ENCODE data around the gene CCDC12. TPM values are rescaled to one million over a fixed set of nuclear protein-coding genes. Genes with fewer than 3 reads are reported as not detected.

CCDC12 gene
- total and polyA plus RNA-seq, 4 donors = 34.2 to 129 (median 70.0) TPM

DNA sequence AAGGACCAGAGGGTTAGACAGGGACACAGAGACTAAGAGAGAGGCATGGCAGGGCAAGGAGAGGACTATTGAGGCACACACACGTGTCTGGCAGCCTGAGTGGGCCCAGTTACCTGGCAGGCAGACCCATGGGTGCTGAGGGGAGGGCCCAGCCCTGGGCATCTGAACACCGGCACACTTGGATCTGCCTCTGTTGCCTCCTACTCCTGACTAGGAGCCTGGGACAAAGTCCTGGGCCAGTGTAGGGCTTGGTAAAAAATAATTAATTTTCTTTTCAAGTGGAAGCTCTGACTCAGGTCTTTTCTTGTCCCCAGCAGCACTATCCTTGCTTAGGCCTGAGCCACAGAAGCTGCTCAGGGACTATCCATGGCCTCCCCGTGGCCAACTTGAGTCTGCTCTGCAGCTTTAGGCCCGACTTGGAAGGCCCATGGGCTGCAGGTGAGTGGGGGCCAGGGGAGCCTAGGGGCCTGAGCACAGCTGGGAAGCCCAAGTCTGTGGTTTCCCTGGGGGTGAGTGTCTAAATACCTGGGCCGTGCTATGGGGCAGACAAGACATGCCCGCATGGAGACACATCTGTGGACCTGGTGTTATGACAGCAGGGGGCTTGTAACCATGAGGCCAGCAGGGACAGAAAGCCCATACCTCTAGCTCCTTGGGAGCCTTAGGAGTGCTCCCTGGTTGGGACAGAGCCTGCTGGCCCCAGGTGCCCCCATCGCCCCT is 99.0 kb downstream of the CCDC12 start, which contains the start of gene PTH1R:
TSS of gene PTH1R (plus strand) at position 316 of the 720 bp plus-strand sequence. CDS start 5,839 bp downstream, outside the sequence.
- peaks cover 0 to under 1% (median 0%) of the 10 kb centered on the region in 4 donors for H3K36me3 ChIP-seq (ENCODE audit: control insufficient read depth in 4 of 4, insufficient read depth in 4 of 4, low read length in 4 of 4)
- DNase-seq (no peak), ATAC-seq (ENCODE audit: insufficient read depth, low FRiP score) (no peak)
- 86 to 87% methylated on average over 7 of the region's 7 CpGs for whole genome bisulfite sequencing, 2 donors
- no peak within 1 kb of the TSS for H3K27ac ChIP-seq (ENCODE audit: low read depth in 1 of 2, low read length in 1 of 2)
- H3K9me3 ChIP-seq (ENCODE audit: control insufficient read depth in 4 of 4, insufficient read depth in 3 of 4, low read length in 3 of 4) = no peaks in the 10 kb centered on the region
- TF ChIP-seq, protein P1, sequence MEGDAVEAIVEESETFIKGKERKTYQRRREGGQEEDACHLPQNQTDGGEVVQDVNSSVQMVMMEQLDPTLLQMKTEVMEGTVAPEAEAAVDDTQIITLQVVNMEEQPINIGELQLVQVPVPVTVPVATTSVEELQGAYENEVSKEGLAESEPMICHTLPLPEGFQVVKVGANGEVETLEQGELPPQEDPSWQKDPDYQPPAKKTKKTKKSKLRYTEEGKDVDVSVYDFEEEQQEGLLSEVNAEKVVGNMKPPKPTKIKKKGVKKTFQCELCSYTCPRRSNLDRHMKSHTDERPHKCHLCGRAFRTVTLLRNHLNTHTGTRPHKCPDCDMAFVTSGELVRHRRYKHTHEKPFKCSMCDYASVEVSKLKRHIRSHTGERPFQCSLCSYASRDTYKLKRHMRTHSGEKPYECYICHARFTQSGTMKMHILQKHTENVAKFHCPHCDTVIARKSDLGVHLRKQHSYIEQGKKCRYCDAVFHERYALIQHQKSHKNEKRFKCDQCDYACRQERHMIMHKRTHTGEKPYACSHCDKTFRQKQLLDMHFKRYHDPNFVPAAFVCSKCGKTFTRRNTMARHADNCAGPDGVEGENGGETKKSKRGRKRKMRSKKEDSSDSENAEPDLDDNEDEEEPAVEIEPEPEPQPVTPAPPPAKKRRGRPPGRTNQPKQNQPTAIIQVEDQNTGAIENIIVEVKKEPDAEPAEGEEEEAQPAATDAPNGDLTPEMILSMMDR (IDR thresholded peaks at IDR 0.05; ENCODE audit: control extremely low read depth, extremely low read depth) = no peak
- peaks cover 4 to 55% (median 23%) of the 10 kb centered on the region in 5 donors for H3K4me1 ChIP-seq (ENCODE audit: control insufficient read depth in 5 of 5, insufficient read depth in 5 of 5, low read length in 5 of 5)
- H3K4me3 ChIP-seq = no peak within 1 kb of the TSS
- H3K9ac ChIP-seq (ENCODE audit: insufficient read depth in 1 of 2, low read length in 2 of 2) = no peak within 1 kb of the TSS
- peaks cover 0 to 5% (median 0%) of the 10 kb centered on the region in 3 donors for H3K27me3 ChIP-seq (ENCODE audit: control insufficient read depth in 3 of 3, insufficient read depth in 3 of 3, low read length in 2 of 3)

DNA sequence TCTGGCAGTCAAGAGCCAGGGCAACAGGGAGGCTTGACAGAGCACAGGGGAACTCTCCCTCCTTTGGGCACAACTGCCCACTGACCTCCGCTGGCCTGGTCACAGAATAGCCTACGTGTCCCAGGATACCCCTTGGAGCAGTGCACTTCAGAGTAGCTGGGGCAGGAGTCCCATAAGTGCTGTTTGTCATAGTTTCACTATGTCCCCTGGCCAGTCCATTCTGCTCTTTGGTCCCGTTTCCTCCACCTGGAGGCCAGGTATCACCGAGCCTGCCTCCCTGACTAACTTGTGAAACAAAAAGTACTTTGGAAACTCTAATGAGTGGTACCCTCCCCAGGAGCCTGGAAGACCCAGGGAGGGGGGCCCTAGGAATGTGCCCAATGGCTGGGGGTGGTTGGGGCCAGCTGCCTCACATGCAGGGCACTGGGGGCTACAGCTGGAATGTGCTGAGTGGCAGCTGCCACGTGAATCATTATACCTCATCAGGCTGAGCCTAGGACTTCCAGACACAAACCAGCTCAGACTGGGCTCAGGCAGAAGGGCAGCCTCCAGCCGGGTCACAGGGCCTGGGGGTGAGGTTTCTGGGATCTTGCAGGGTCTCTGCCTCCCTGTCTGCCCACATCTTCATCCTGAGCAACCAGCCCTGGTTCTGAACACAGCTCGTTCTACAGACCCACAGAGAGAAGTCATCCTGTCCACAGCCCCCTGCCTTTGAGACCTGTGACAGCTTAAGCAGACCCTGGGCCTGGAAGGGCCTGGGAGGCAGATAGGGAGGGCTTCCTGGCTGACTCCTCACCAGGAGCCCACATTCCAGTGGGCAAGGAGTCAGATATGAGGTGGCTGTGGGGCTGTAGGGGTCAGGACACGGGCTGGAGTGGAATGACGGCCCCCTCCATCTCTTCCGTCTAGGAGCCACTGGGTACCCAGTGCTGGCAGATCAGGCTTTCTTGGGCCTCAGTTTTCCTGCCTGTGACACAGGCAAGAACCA is 99.9 kb downstream of the CCDC12 start:
- H3K4me1 ChIP-seq (ENCODE audit: control insufficient read depth in 5 of 5, insufficient read depth in 5 of 5, low read length in 5 of 5) = peaks cover 4 to 64% (median 23%) of the 10 kb centered on the region in 5 donors
- no peak for ATAC-seq (ENCODE audit: insufficient read depth, low FRiP score)
- peaks cover 0 to 5% (median 0%) of the 10 kb centered on the region in 3 donors for H3K27me3 ChIP-seq (ENCODE audit: control insufficient read depth in 3 of 3, insufficient read depth in 3 of 3, low read length in 2 of 3)
- no peak overlapping the region for H3K27ac ChIP-seq (ENCODE audit: low read depth in 1 of 2, low read length in 1 of 2)
- DNase-seq = no peak
- TF ChIP-seq, protein P1 (IDR thresholded peaks at IDR 0.05; ENCODE audit: control extremely low read depth, extremely low read depth) = no peak
- 87 to 91% methylated on average over 10 of the region's 10 CpGs for WGBS, 2 donors
- H3K9ac ChIP-seq (ENCODE audit: insufficient read depth in 1 of 2, low read length in 2 of 2) = no peak overlapping the region
- no peak overlapping the region for H3K4me3 ChIP-seq
- H3K36me3 ChIP-seq (ENCODE audit: control insufficient read depth in 4 of 4, insufficient read depth in 4 of 4, low read length in 4 of 4) = no peaks in the 10 kb centered on the region
- no peaks in the 10 kb centered on the region for H3K9me3 ChIP-seq (ENCODE audit: control insufficient read depth in 4 of 4, insufficient read depth in 3 of 4, low read length in 3 of 4)

DNA sequence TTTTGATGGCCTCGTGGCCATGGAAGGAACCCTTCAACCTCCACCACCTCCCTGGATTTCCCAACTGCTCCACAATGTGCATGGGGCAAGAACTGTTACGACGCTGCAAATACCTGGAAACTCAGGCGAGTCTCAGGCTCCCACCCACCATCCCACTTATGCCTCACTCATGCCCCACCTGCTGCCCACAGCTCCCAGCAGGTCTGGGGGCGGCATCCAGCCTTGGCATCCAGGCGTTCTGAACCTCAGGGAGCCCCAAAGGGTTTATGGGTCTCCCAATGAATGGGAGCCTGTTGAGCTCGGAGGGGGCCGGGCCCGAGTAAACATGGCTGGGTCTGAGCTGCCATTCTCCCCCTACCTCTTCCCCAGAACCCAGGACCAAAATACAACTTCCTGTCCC is 101.0 kb downstream of the CCDC12 start:
- TF ChIP-seq, protein P1 (IDR thresholded peaks at IDR 0.05; ENCODE audit: control extremely low read depth, extremely low read depth) = no peak
- H3K4me3 ChIP-seq = no peak overlapping the region
- H3K27me3 ChIP-seq (ENCODE audit: control insufficient read depth in 3 of 3, insufficient read depth in 3 of 3, low read length in 2 of 3) = no peaks in the 10 kb centered on the region
- no peaks in the 10 kb centered on the region for H3K36me3 ChIP-seq (ENCODE audit: control insufficient read depth in 4 of 4, insufficient read depth in 4 of 4, low read length in 4 of 4)
- H3K4me1 ChIP-seq (ENCODE audit: control insufficient read depth in 5 of 5, insufficient read depth in 5 of 5, low read length in 5 of 5) = peaks cover 4 to 68% (median 27%) of the 10 kb centered on the region in 5 donors
- WGBS, 2 donors = 85 to 91% methylated on average over 9 of the region's 9 CpGs
- no peaks in the 10 kb centered on the region for H3K9me3 ChIP-seq (ENCODE audit: control insufficient read depth in 4 of 4, insufficient read depth in 3 of 4, low read length in 3 of 4)
- H3K9ac ChIP-seq (ENCODE audit: insufficient read depth in 1 of 2, low read length in 2 of 2) = no peak overlapping the region
- ATAC-seq (ENCODE audit: insufficient read depth, low FRiP score) (no peak), DNase-seq (no peak)
- no peak overlapping the region for H3K27ac ChIP-seq (ENCODE audit: low read depth in 1 of 2, low read length in 1 of 2)
